ENCODE results near the gene RET.

DNA sequence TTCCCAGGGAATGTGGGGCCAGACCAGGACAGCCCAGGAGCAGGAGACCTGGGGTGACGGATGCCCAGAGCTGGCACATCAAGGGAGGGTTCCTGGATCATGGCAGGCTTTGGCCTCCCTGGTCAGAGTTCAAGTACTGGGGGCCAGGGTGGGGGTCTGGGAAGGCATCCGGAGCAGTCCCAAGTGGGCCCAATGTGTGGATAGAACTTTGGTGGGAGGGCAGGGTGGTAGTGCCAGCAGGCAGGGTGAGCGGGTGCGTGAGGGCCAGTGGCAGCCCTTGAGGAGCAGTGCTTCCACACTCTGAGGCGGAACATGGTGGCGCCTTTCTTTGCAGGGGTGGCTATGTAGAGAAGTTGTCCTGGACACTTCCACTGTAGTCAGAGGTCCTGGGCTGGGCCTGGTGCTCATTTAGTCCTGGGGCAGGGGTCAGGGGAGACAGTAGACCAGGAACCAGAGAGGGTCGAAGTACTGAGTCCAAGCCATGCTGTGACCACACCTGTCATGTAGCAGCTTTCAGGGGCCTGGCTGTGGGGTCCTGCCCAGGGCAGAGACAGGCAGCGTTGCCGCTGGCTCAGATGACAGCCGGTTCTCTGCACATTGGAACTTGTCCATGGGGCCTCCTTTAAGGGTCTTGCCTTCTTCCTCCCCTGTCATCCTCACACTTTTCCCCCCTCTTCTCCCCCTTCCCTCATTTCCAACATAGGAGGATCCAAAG lies 39.2 kb downstream of the RET start:
- TF ChIP-seq, protein P1, sequence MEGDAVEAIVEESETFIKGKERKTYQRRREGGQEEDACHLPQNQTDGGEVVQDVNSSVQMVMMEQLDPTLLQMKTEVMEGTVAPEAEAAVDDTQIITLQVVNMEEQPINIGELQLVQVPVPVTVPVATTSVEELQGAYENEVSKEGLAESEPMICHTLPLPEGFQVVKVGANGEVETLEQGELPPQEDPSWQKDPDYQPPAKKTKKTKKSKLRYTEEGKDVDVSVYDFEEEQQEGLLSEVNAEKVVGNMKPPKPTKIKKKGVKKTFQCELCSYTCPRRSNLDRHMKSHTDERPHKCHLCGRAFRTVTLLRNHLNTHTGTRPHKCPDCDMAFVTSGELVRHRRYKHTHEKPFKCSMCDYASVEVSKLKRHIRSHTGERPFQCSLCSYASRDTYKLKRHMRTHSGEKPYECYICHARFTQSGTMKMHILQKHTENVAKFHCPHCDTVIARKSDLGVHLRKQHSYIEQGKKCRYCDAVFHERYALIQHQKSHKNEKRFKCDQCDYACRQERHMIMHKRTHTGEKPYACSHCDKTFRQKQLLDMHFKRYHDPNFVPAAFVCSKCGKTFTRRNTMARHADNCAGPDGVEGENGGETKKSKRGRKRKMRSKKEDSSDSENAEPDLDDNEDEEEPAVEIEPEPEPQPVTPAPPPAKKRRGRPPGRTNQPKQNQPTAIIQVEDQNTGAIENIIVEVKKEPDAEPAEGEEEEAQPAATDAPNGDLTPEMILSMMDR (IDR thresholded peaks at IDR 0.05; ENCODE audit: low read depth, low read length, poor library complexity, severe bottlenecking), result no peak
- no peak for TF ChIP-seq EZH2phosphoT487 (IDR thresholded peaks at IDR 0.05; ENCODE audit: borderline replicate concordance, low read length)

Data from DOHH2 (cell line).